Hematopoietic multipotent progenitor cell treated with erythropoietin and hydrocortisone succinate and interleukin-3 and kit ligand, for 15 days (in vitro differentiated cells): ENCODE results near the gene SPIRE2.

Source experiments
- DNase-seq: peaks from one replicate; pipeline ENCODE4 v3.0.0-alpha.2; 2015; ENCODE audit warnings: low spot score

Gene SPIRE2

DNA sequence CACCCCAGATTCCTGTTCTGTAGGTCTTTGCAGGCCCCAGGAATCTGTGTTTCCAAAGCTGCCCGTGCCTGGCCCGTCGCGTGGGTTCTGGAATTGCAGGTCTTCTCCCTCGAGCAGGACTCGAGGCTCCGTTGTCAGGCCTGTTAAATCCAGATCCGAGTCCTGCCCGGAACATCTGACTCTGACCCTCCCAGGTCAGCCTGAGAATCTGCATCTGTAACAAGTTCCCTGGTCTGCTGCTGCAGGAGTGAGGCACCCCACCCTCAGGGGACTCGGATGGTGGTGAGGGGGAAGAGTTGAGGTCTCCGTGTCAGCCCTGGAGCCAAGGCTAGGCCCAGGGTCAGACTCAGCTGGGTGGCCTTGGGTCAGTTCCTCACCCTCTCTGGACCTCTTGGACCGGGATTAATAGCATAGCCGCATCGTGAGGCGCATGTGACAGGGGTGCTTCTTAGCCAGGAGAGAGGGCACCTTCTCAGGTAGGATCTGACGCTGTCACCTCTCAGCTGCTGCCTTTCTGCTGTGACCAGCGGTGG is 8.8 kb downstream of the SPIRE2 start:
- DNase-seq: no peak

DNA sequence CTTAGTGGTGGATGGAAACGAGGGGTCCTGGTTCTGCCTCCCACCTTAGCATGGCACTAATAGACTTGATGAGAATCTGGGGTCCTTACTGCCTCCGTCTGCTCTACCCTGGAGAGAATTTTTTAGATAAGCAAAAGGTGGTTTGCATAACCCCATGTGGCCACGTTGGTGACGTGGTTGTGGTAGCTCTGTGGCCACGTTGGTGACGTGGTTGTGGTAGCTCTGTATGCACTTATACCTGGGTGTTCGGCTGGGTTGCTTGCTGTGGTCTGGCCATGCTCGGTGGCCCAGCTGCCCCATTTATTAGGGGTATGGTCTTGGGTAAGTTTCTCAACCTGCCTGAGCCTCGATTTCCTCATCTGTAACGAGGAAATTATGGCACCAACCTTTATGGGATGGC is 13.0 kb downstream of the SPIRE2 start:
- DNase-seq: no peak

DNA sequence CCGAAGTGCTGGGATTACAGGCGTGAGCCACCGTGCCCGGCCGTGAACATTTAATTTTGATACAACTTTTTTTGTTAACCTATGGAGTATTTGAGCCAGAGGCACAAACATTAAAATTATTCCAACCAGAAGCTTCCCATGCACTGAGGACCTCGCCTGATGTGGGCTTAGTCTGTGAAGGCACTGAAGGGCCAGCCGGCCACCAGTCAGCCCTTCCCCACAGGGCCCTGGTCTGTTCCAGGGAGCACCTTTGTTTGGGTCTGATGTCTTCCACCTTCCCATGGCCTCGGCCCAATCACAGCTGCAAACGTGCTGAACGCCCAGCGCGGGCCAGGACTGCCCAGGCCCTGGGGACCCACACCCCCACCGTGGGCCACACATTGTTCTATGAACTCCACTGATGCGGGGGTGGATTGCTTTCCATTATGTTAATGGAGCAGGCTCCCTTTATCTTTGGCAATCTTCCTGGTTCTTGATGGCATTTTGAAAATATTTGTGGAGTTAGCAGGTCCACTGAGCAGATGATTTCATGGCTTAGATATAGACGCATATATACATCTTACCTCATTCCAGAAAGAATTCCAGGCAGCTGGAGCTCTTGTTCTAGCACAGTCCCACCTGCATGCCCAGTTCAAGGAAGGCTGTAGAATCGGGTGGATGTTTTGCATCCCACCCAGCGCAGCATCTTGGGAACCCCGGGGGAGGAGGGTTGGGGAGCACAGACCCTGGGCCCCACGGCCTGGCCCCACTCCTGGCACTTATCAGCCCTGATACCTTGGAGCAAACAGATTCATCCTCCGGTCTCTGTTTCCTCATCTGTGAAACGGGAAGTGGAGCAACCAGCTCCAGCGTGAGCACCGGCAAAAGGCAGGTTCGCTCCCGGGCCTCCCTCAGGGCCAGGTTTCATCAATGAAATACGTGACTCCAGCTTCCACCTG is 14.5 kb downstream of the SPIRE2 start:
- no peak for DNase-seq

DNA sequence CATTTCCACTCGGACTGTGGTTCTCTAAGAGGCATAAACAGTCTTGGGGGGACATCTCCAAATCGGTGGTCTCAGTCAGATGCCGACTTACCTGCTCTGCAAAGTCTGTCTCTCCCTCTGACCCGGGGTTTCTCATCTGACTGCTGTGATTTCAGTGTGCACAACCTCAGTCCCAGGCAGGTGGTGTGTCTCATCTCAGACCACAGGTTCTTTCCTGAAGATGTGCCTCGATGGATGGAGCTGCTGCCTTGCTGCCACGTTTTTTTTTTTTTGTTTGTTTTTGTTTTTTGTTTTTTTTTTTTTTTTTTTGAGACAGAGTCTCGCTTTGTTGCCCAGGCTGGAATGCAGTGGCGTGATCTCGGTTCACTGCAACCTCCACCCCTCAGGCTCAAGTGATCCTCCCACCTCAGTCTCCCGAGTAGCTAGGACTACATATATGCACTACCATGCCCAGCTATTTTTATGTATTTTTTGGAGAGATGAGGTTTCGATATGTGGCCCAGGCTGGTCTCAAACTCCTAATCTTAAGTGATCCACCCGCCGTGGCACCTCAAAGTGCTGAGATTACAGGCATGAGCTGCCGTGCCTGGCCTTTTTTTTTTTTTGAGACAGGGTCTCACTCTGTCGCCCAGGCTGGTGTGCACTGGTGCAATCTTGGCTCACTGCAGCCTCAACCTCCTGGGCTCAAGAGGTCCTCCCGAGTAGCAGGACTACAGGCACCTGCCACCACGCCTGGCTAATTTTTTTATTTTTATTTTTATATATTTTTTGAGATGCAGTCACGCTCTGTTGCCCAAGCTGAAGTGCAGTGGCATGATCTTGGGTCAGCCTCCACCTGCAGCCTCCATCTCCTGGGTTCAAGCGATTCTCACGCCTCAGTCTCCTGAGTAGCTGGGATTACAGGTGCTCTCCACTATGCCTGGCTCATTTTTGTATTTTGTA is 15.4 kb downstream of the SPIRE2 start:
- no peak for DNase-seq

GRCh38 chr16:89844739-89845339 is 16.6 kb downstream of the SPIRE2 start:
- DNase-seq: no peak

- DNase-seq: no peak
Observed at GRCh38 chr16:89845417-89845816, 17.1 kb downstream of the SPIRE2 start.

- no peak for DNase-seq
Observed at GRCh38 chr16:89847051-89847939, 19.0 kb downstream of the SPIRE2 start.

DNA sequence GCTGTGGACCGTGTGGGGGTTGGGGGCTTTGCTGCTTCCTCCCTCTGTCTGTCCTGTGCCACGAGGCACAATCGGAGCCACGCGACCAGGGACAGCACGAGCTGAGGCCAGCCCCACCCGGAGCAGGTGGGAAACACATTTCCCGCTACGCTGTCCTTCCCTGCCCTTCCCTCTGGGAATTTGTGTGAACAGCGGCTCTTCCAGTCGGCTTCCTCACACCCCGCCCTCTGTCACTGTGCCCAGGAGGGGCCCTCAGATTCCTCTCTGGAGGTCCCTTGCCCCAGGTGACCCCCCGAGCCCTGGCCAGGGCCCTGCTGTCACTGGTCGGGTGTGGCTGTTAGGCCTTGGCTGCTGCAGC is 19.6 kb downstream of the SPIRE2 start:
- DNase-seq: no peak

DNA sequence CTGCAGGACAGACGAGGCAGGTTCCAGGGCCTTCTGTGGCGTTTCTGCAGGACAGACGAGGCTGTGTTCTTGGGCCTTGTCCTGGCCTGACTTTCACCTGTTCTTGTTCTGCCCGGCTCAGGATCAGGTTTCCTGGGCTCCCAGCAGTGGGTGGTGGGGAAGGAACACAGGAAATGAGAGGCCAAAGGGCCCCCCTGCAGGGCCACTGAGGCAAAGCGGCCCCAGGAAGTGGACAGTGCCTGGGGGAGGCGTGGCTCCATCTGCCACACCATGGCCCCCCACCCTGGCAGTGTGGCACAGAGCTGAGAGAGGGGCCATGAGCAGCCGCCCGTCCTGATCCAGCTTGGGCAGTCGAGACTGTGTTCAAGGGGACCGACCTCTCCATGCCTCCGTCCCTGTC is 20.7 kb downstream of the SPIRE2 start:
- DNase-seq: no peak

- DNase-seq: no peak
Observed at GRCh38 chr16:89853306-89853993, 25.2 kb downstream of the SPIRE2 start.

DNA sequence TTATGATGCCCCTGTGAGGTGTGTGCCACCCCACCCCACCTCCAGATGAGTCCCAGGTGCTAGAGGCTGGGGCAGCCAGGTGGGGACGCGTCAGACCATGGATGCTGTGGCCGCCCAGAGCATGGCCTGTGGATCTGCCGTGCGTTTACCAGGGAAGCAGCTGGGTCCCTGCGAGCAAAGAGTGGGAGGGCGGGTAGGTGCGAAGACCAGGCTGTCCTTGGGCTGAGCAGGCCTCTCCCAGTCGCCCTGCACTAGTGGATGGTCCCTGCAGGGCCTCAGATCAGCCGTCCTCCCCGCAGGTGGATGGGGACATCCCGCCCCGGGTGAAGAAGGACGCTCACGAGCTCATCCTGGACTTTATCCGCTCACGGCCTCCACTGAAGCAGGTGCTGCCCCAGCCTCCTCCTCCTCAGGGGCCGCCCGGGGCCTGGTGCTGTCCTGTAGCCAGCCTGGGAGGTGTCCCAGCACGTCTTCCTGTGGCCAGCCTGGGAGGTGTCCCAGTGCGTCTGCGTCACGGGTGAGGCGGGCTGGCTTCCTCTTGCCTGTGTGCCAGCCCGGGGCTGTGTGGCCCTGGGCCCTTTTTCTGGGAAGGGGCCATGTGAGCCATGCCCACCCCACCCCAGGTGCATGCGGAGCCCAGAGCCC is 27.1 kb downstream of the SPIRE2 start:
- no peak for DNase-seq

DNA sequence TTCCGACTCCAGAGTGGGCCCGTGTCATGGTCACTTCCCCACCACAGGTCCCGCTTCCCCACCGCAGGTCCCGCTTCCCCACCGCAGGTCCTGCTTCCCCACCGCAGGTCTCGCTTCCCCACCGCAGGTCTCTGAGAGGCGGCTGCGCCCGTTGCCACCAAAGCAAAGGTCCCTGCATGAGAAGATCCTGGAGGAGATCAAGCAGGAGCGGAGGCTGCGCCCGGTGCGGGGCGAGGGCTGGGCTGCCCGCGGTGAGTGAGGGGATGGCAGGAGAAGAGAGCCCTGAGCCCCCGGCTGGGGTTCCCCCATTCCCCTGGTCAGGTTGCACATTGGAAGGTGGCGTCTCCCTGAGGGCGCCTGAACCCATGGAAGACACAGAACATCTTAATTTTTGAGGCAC is 27.7 kb downstream of the SPIRE2 start:
- DNase-seq: no peak

GRCh38 chr16:89858973-89859614 is 30.8 kb downstream of the SPIRE2 start:
- no peak for DNase-seq

GRCh38 chr16:89859615-89860007 is 31.3 kb downstream of the SPIRE2 start:
- no peak for DNase-seq

DNA sequence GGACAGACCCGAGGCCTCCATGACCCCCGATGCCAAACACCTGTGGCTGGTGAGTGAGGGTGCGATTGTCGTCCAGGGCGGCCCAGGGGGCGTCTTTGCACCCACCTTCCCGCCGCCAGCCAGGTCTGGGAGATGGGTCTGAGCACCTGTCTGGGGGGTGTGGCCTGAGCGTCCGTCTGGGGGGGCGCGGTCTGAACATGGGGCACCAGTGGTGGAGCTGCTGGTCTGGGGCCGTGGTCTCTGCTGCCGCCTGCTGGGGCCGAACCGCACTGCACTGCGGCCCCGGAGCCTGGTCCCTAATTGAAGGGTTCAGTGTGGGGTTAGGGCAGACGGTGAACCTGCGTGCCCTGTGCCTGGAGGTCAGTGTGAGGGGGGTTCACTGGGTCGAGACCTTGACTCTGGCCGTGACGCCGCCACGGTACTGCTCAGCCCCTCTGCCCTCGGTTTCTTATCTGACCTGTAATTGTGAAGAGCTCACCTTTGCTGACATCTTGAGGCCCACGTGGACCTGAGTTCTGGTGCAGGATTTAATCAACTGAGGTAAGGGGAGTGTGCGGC is 32.6 kb downstream of the SPIRE2 start:
- peak; percentile 63 for DNase-seq

DNA sequence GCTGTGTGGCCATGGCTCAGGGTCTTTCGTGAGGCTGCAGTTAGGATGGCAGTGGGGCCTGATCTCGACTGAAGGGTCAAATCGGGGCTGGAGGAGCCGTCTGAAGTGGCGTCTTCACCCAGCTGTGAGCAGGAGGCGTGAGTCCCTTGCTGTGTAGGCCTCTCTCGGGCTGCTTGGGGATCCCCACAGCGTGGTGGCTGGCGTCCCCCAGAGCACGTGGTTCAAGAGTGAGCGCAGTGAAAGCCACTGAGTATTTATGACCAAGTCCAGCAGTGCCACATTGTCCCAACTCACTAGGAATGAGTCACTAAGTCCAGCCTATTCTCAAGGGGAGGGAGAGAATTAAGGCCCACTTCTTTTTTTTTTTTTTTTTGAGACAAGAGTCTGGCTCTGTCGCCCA is 33.4 kb downstream of the SPIRE2 start:
- no peak for DNase-seq

GRCh38 chr16:89862732-89863131 is 34.5 kb downstream of the SPIRE2 start:
- no peak for DNase-seq

DNA sequence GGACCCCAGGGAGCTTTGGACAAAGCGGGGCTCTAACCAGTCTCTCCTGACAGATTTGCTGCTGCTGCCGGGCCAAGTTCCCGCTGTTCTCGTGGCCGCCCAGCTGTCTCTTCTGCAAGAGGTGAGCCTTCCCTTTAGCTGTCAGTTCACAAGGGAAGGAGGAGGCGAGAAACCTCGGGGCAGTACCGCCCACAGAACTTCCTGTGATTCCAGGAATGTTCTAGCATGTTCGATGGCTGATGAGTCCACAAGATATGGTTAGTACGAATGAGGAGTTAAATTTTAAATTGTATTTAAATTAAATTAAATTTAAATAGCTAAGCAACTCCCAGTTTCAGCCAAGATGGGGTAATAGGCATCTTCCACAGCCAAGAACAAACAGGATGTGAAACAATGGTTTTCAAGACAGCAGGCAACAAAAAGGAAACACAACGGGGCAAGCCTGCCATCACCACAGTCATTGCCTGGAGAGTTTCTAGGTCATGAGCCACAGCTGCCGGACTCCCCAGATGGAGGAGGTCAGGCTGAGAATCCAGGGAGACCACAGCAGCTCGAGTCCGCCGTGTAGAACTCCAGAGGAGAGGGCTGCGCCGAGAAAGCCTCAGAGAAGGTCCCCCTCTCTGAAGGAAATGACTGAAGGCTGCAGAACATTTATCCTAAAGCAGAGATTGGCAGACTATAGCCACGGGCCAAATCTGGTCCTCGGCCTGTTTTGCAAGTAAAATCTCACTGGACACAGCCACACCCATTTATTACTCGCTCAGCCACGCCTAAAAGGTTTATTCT is 35.7 kb downstream of the SPIRE2 start:
- DNase-seq: no peak

- no peak for DNase-seq
Observed at GRCh38 chr16:89864527-89864820, 36.2 kb downstream of the SPIRE2 start.
